B cell (primary cell): ENCODE measurements around the gene SUSD3. TPM values are rescaled to one million over a fixed set of nuclear protein-coding genes. Genes with fewer than 3 reads are reported as not detected.

Source experiments
- ATAC-seq: fragments of 200-7000 bp; cut with Tn5 transposase; one replicate; pipeline ENCODE4 v1.10.0; 2021; ENCODE audit warnings: low read depth, mild to moderate bottlenecking, moderate number of reproducible peaks, moderate library complexity
- CTCF ChIA-PET: fragments of 350-600 bp; sonication (Branson Sonifier 250); formaldehyde crosslinking; loops from one replicate; lab custom pipeline; 2021; ENCODE audit warnings: antibody characterized with exemption, inconsistent platforms; lab: Charles Lee
- POLR2A ChIA-PET: fragments of 350-600 bp; sonication (Branson Sonifier 250); formaldehyde crosslinking; loops from one replicate; lab custom pipeline; 2021; ENCODE audit warnings: antibody characterized with exemption; lab: Charles Lee
- DNase-seq: peaks from one replicate; pipeline ENCODE4 v3.0.0; 2013
- H2AFZ ChIP-seq: 2 replicates; pipeline ENCODE4 v1.6.1; 2012; ENCODE audit warnings: mild to moderate bottlenecking, low read depth, low read length; ENCODE audit not compliant: insufficient read depth, poor library complexity, severe bottlenecking
- H3K27ac ChIP-seq, 2 donors: 1 replicate in 1 of 2; 2 replicates in 1 of 2; pipeline ENCODE4 v1.5.1; 2012 to 2013; ENCODE audit warnings: low read length in 2 of 2, mild to moderate bottlenecking in 2 of 2, moderate library complexity in 1 of 2
- H3K27me3 ChIP-seq, 4 experiments: fragments of 200-600 bp in 1 of 4; sonication (generic) in 1 of 4; replicated peaks in 1 of 4; 1 replicate in 2 of 4; 2 replicates in 2 of 4; pipeline versions ENCODE4 v1.6.1 to v1.7.0; 2013 to 2016; ENCODE audit warnings: low read length in 3 of 4, mild to moderate bottlenecking in 2 of 4, mixed read lengths in 1 of 4, moderate library complexity in 1 of 4; ENCODE audit not compliant: insufficient read depth in 4 of 4, control insufficient read depth in 3 of 4; ENCODE audit errors: control extremely low read depth in 1 of 4
- H3K36me3 ChIP-seq, 2 experiments: replicated peaks in 1 of 2; 1 replicate in 1 of 2; 2 replicates in 1 of 2; pipeline versions ENCODE4 v1.6.1 to v1.7.1; 2013; ENCODE audit warnings: low read length in 1 of 2; ENCODE audit not compliant: insufficient read depth in 2 of 2, control insufficient read depth in 1 of 2; ENCODE audit errors: control extremely low read depth in 1 of 2, extremely low read depth in 1 of 2
- H3K4me1 ChIP-seq, 2 donors: fragments of 200-600 bp in 1 of 2; sonication (generic) in 1 of 2; 1 replicate in 1 of 2; 2 replicates in 1 of 2; pipeline versions ENCODE4 v1.5.1 to v1.6.1; 2013 to 2017; ENCODE audit warnings: low read length in 2 of 2; ENCODE audit not compliant: control insufficient read depth in 2 of 2, insufficient read depth in 2 of 2
- H3K4me2 ChIP-seq: replicated peaks from 2 replicates; pipeline ENCODE3; 2012; ENCODE audit warnings: mild to moderate bottlenecking, low read depth, low read length; ENCODE audit not compliant: poor library complexity, severe bottlenecking
- H3K4me3 ChIP-seq, 5 experiments: fragments of 200-600 bp in 1 of 5; sonication (generic) in 1 of 5; 1 replicate in 3 of 5; 2 replicates in 2 of 5; pipeline versions ENCODE4 v1.5.1 to v1.7.0; 2011 to 2016; ENCODE audit warnings: low read length in 4 of 5, mild to moderate bottlenecking in 4 of 5, low read depth in 2 of 5, control low read depth in 1 of 5, moderate library complexity in 1 of 5; ENCODE audit not compliant: insufficient read depth in 1 of 5; ENCODE audit errors: control extremely low read depth in 1 of 5, extremely low read depth in 1 of 5
- H3K79me2 ChIP-seq: fragments of 200-600 bp; sonication (generic); one replicate; pipeline ENCODE4 v1.6.0; 2016; ENCODE audit warnings: low read length; ENCODE audit not compliant: control insufficient read depth, insufficient read depth
- H3K9ac ChIP-seq: fragments of 200-600 bp; sonication (generic); 2 replicates; pipeline ENCODE4 v1.6.1; 2017; ENCODE audit warnings: mild to moderate bottlenecking, low read length, moderate library complexity
- H3K9me3 ChIP-seq, 3 donors: one replicate each; pipeline versions ENCODE4 v1.6.1 to v1.7.1; 2013; ENCODE audit warnings: low read length in 2 of 3; ENCODE audit not compliant: control insufficient read depth in 2 of 3, insufficient read depth in 1 of 3; ENCODE audit errors: control extremely low read depth in 1 of 3
- H4K20me1 ChIP-seq: 2 replicates; pipeline ENCODE4 v1.6.0; 2012; ENCODE audit warnings: mild to moderate bottlenecking, low read length; ENCODE audit not compliant: insufficient read depth, control insufficient read depth, poor library complexity, severe bottlenecking
- H3K27ac Mint-ChIP-seq: one replicate; pipeline ENCODE4 v1.8.0; 2021; ENCODE audit warnings: mixed read lengths
- H3K27me3 Mint-ChIP-seq: one replicate; pipeline ENCODE4 v1.8.0; 2021; ENCODE audit warnings: mixed read lengths
- H3K4me1 Mint-ChIP-seq: one replicate; pipeline ENCODE4 v1.8.0; 2021; ENCODE audit warnings: mixed read lengths
- H3K4me3 Mint-ChIP-seq: one replicate; pipeline ENCODE4 v1.8.0; 2021; ENCODE audit warnings: mixed read lengths
- H3K9me3 Mint-ChIP-seq: one replicate; pipeline ENCODE4 v1.8.0; 2022; ENCODE audit warnings: mixed read lengths; ENCODE audit not compliant: insufficient read depth
- EZH2 ChIP-seq: IDR thresholded peaks from 2 replicates; pipeline ENCODE4 v1.6.1; 2012; ENCODE audit warnings: borderline replicate concordance, low read depth, mild to moderate bottlenecking, moderate library complexity, low read length; ENCODE audit not compliant: insufficient read depth, poor library complexity, severe bottlenecking
- WGBS: methylation state at CpG from one replicate; pipeline ENCODE4 v1.1.5; 2013; ENCODE audit warnings: missing lambda C conversion rate; ENCODE audit not compliant: insufficient coverage; 5-methylcytosine and 5-hydroxymethylcytosine counted together
- intact Hi-C: fragments of 100-400 bp; cut with micrococcal nuclease; formaldehyde crosslinking; loops from one replicate; pipeline ENCODE4 v1.10.0; 2022
- polyA plus RNA-seq: library from polyadenylated mRNA; depleted of rRNA; stranded (reverse); fragments of >200 nt; gene quantifications from 2 replicates; pipeline ENCODE4 v1.2.3, GENCODE V29; 2012
- total RNA-seq, 2 donors: library from RNA; stranded (reverse); fragments of 120-200 nt in 1 of 2; gene quantifications; 1 replicate in 1 of 2; 2 replicates in 1 of 2; pipeline versions ENCODE4 v1.2.3 to v1.2.4, GENCODE V29; 2013 to 2022
- TF ChIP-seq, protein P1 (sequence below): fragments of 200-600 bp; IDR thresholded peaks from one replicate; pipeline ENCODE4 v1.8.0; 2022; ENCODE audit warnings: antibody characterized with exemption, mild to moderate bottlenecking

The SUSD3 gene
- total and polyA plus RNA-seq, 2 donors (not counting 1 experiment from before 2014, with no cell fraction given): 41.0 to 85.0 TPM

- Mint-ChIP-seq H3K27me3 (no peaks in the 10 kb centered on the region), H3K4me3 (no peak overlapping the region), H3K9me3 (no peaks in the 10 kb centered on the region), H3K4me1 (peaks cover 4% of the 10 kb centered on the region), H3K27ac (no peak overlapping the region)
- Histone ChIP-seq H3K4me1 (peaks cover 0 to under 1% of the 10 kb centered on the region in 2 donors), H4K20me1 (peaks cover 25% of the 10 kb centered on the region), H3K4me3 (no peak overlapping the region), H3K27ac (no peak overlapping the region), H2AFZ (no peak overlapping the region), H3K79me2 (peaks cover 34% of the 10 kb centered on the region), H3K9ac (no peak overlapping the region), H3K36me3 (peaks cover 1 to 44% of the 10 kb centered on the region in 2 experiments), H3K4me2 (no peak overlapping the region), H3K27me3 (no peaks in the 10 kb centered on the region), H3K9me3 (no peaks in the 10 kb centered on the region)
- no peak for DNase-seq
- ChIA-PET POLR2A (no interaction called here), CTCF (no interaction called here)
- WGBS: 98% methylated on average over 16 of the region's 16 CpGs
- no peak for ATAC-seq
- intact Hi-C loops: no loop called here
- no peak for TF ChIP-seq EZH2
- TF ChIP-seq, protein P1, sequence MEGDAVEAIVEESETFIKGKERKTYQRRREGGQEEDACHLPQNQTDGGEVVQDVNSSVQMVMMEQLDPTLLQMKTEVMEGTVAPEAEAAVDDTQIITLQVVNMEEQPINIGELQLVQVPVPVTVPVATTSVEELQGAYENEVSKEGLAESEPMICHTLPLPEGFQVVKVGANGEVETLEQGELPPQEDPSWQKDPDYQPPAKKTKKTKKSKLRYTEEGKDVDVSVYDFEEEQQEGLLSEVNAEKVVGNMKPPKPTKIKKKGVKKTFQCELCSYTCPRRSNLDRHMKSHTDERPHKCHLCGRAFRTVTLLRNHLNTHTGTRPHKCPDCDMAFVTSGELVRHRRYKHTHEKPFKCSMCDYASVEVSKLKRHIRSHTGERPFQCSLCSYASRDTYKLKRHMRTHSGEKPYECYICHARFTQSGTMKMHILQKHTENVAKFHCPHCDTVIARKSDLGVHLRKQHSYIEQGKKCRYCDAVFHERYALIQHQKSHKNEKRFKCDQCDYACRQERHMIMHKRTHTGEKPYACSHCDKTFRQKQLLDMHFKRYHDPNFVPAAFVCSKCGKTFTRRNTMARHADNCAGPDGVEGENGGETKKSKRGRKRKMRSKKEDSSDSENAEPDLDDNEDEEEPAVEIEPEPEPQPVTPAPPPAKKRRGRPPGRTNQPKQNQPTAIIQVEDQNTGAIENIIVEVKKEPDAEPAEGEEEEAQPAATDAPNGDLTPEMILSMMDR: no peak
These were observed 19.3 kb downstream of the SUSD3 start for GRCh38 chr9:93077811-93078210.

DNA sequence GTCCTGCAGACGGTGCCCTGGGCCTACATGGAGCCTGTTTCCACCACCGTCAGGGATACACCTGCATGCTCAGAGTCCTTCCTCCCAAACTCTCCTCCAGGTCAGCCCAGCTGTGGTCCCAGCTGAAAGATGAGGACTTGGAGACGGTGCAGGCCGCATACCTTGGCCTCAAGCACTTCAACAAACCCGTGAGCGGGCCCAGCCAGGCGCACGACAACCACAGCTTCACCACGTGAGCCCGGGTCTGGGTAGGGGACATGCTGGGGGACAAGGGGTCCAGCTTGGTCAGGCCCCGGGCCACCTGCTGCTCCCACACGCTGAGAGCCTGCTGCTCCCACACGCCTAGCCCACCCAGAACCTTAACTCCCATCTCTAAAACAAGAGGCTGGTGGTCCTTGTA is 20.9 kb downstream of the SUSD3 start:
- peaks cover 22% of the 10 kb centered on the region for H3K79me2 ChIP-seq
- intact Hi-C loops: no loop called here
- ChIA-PET CTCF (interaction anchor here (1.3 kb wide), 1 partner anchor 126 kb away, joined by 3 read pairs; no protein-coding TSS in a partner anchor), POLR2A (interaction anchor here (0.6 to 0.7 kb wide), 2 partner anchors 15 to 122 kb away, joined by 3 to 5 read pairs; no protein-coding TSS in a partner anchor)
- H3K27me3 Mint-ChIP-seq: no peaks in the 10 kb centered on the region
- no peak overlapping the region for H3K4me2 ChIP-seq
- no peak overlapping the region for H3K27ac Mint-ChIP-seq
- H3K27ac ChIP-seq: no peak overlapping the region
- TF ChIP-seq, protein P1: no peak
- TF ChIP-seq EZH2: no peak
- H3K27me3 ChIP-seq: no peaks in the 10 kb centered on the region
- no peak overlapping the region for H3K9ac ChIP-seq
- no peak overlapping the region for H3K4me3 Mint-ChIP-seq
- H3K9me3 ChIP-seq: no peaks in the 10 kb centered on the region
- WGBS: 92% methylated on average over 13 of the region's 13 CpGs
- ATAC-seq: no peak
- peaks cover 1 to 60% of the 10 kb centered on the region in 2 experiments for H3K36me3 ChIP-seq
- H3K4me1 Mint-ChIP-seq: peaks cover 1% of the 10 kb centered on the region
- no peak for DNase-seq
- H3K9me3 Mint-ChIP-seq: no peaks in the 10 kb centered on the region
- no peak overlapping the region for H2AFZ ChIP-seq
- H3K4me3 ChIP-seq: no peak overlapping the region
- no peaks in the 10 kb centered on the region for H3K4me1 ChIP-seq
- H4K20me1 ChIP-seq: peaks cover 22% of the 10 kb centered on the region
